Endothelial cell of umbilical vein (primary cell): ENCODE measurements around the gene SCAMP5. TPM values are rescaled to one million over a fixed set of nuclear protein-coding genes. Genes with fewer than 3 reads are reported as not detected.

Source experiments
- BruUV-seq: library from RNA; stranded (reverse); fragments of 400-500 nt; replicated peaks from 2 replicates; lab custom pipeline; 2021; lab: Mats Ljungman, UMichigan
- CTCF ChIA-PET: fragments of 300-600, 350-600 bp; sonication (Branson Sonifier 250); formaldehyde crosslinking; loops from one replicate; lab custom pipeline; 2021; ENCODE audit warnings: antibody characterized with exemption, inconsistent platforms; lab: Charles Lee
- POLR2A ChIA-PET: fragments of 300-600, 350-600 bp; sonication (Branson Sonifier 250); formaldehyde crosslinking; loops from one replicate; lab custom pipeline; 2021; ENCODE audit warnings: antibody characterized with exemption, inconsistent platforms; lab: Charles Lee
- DNase-seq: peaks from one replicate; pipeline ENCODE4 v3.0.0-alpha.2; 2011; ENCODE audit warnings: low read depth, low spot score
- FAIRE-seq: peaks from 2 replicates; lab custom pipeline; 2011; peaks lifted over from hg19 to GRCh38; lab: Jason Lieb, UNC
- H2AFZ ChIP-seq: 2 replicates; pipeline ENCODE4 v1.6.0; 2012; ENCODE audit warnings: low read depth, low read length, control low read depth, inconsistent platforms
- H3K27ac ChIP-seq: 2 replicates; pipeline ENCODE4 v1.5.1; 2011; ENCODE audit warnings: low read depth, mild to moderate bottlenecking, control low read depth, low read length, moderate library complexity; ENCODE audit not compliant: insufficient read depth
- H3K27me3 ChIP-seq, 2 experiments: 2 replicates each; pipeline versions ENCODE4 v1.6.0 to v1.6.1; 2011; ENCODE audit warnings: low read length in 2 of 2, mixed read lengths in 1 of 2; ENCODE audit not compliant: control insufficient read depth in 2 of 2, insufficient read depth in 2 of 2
- H3K36me3 ChIP-seq, 2 experiments: 2 replicates in 1 of 2; 3 replicates in 1 of 2; pipeline ENCODE4 v1.5.1; 2011; ENCODE audit warnings: low read length in 2 of 2, mild to moderate bottlenecking in 1 of 2, moderate library complexity in 1 of 2; ENCODE audit not compliant: control insufficient read depth in 2 of 2, insufficient read depth in 2 of 2; ENCODE audit errors: extremely low read depth in 1 of 2
- H3K4me1 ChIP-seq: 3 replicates; pipeline ENCODE4 v1.5.1; 2011; ENCODE audit warnings: mild to moderate bottlenecking, low read length; ENCODE audit not compliant: control insufficient read depth, insufficient read depth; ENCODE audit errors: extremely low read depth
- H3K4me2 ChIP-seq: 2 replicates; pipeline ENCODE4 v1.6.1; 2011; ENCODE audit warnings: low read length, control low read depth, mixed read lengths; ENCODE audit not compliant: insufficient read depth
- H3K4me3 ChIP-seq, 3 experiments: fragments of 200-600 bp in 1 of 3; sonication (generic), shearing (Covaris generic) in 1 of 3; replicated peaks in 1 of 3; 2 replicates each; pipeline ENCODE4 v1.5.1; 2011 to 2016; ENCODE audit warnings: control low read depth in 3 of 3, low read length in 3 of 3, mild to moderate bottlenecking in 2 of 3, inconsistent platforms in 1 of 3, low read depth in 1 of 3, moderate library complexity in 1 of 3; ENCODE audit not compliant: insufficient read depth in 1 of 3
- H3K79me2 ChIP-seq: 2 replicates; pipeline ENCODE4 v1.6.0; 2012; ENCODE audit warnings: low read length, inconsistent platforms; ENCODE audit not compliant: control insufficient read depth, insufficient read depth
- H3K9ac ChIP-seq: replicated peaks from 2 replicates; pipeline ENCODE3; 2011; ENCODE audit warnings: low read length, control low read depth; ENCODE audit not compliant: insufficient read depth; ENCODE audit errors: extremely low read depth
- H3K9me1 ChIP-seq: replicated peaks from 3 replicates; pipeline ENCODE4 v1.6.0; 2011; ENCODE audit warnings: mild to moderate bottlenecking, low read length; ENCODE audit not compliant: control insufficient read depth, insufficient read depth; ENCODE audit errors: extremely low read depth
- H3K9me3 ChIP-seq: replicated peaks from 2 replicates; pipeline ENCODE4 v1.5.1; 2012; ENCODE audit warnings: low read length, inconsistent platforms; ENCODE audit not compliant: control insufficient read depth, insufficient read depth
- H4K20me1 ChIP-seq: replicated peaks from 2 replicates; pipeline ENCODE3; 2011; ENCODE audit warnings: mild to moderate bottlenecking, low read length; ENCODE audit not compliant: control insufficient read depth, insufficient read depth; ENCODE audit errors: extremely low read depth
- EZH2 ChIP-seq: IDR thresholded peaks from 2 replicates; pipeline ENCODE4 v1.6.1; 2012; ENCODE audit warnings: borderline replicate concordance, low read depth, mild to moderate bottlenecking, moderate library complexity, low read length, inconsistent platforms; ENCODE audit not compliant: severe bottlenecking
- FOS ChIP-seq: IDR thresholded peaks from 2 replicates; pipeline ENCODE4 v1.6.1; 2011; ENCODE audit warnings: mild to moderate bottlenecking, low read length, moderate library complexity, borderline replicate concordance; ENCODE audit not compliant: insufficient read depth
- GATA2 ChIP-seq: IDR thresholded peaks from 2 replicates; pipeline ENCODE4 v1.7.0; 2011; ENCODE audit warnings: low read depth, mild to moderate bottlenecking, moderate library complexity, mixed read lengths, low read length; ENCODE audit not compliant: insufficient read length, insufficient read depth
- JUN ChIP-seq: IDR thresholded peaks from 2 replicates; pipeline ENCODE4 v1.6.1; 2011; ENCODE audit warnings: borderline replicate concordance, low read depth; ENCODE audit not compliant: insufficient read length, insufficient read depth
- MYC ChIP-seq: IDR thresholded peaks from one replicate; pipeline ENCODE4 v1.6.1; 2011; ENCODE audit warnings: mild to moderate bottlenecking, low read depth, low read length
- POLR2A ChIP-seq: IDR thresholded peaks from 2 replicates; pipeline ENCODE4 v1.6.1; 2012; ENCODE audit warnings: low read depth, mild to moderate bottlenecking, control low read depth, low read length
- POLR2AphosphoS5 ChIP-seq: IDR thresholded peaks from 2 replicates; pipeline ENCODE4 v1.6.1; 2012; ENCODE audit warnings: low read depth, mild to moderate bottlenecking, control low read depth, low read length, moderate library complexity; ENCODE audit not compliant: insufficient read depth
- dilution Hi-C: fragments of 300-500 bp; cut with MboI; formaldehyde crosslinking; loops from one replicate; pipeline ENCODE4 v1.15.0; 2019; ENCODE audit warnings: low sequenced_read_pairs; ENCODE audit not compliant: extremely low pct_ligation_motif_present
- intact Hi-C: fragments of 100-400 bp; cut with micrococcal nuclease; formaldehyde crosslinking; loops from one replicate; pipeline ENCODE4 v1.10.0; 2022
- polyA plus RNA-seq, 4 experiments: library from polyadenylated mRNA; depleted of rRNA in 3 of 4; stranded (reverse) in 3 of 4; unstranded in 1 of 4; fragments of >200 nt; gene quantifications; 2 replicates each; pipeline versions ENCODE4 v1.2.1 to v1.2.3, GENCODE V29; 2011 to 2012; ENCODE audit warnings: missing spikeins in 1 of 4
- total RNA-seq: library from RNA; stranded (reverse); gene quantifications from 2 replicates; pipeline ENCODE4 v1.2.3, GENCODE V29; 2021
- TF ChIP-seq, protein P1 (sequence below): IDR thresholded peaks from 2 replicates; pipeline ENCODE4 v1.6.1; 2011; ENCODE audit not compliant: insufficient read depth, insufficient read length
- TF ChIP-seq, protein P2 (sequence below), 2 donors: IDR thresholded peaks; 1 replicate in 1 of 2; 2 replicates in 1 of 2; pipeline ENCODE4 v1.5.1; 2011; ENCODE audit warnings: low read length in 2 of 2, mild to moderate bottlenecking in 2 of 2, moderate library complexity in 2 of 2, control low read depth in 1 of 2, inconsistent platforms in 1 of 2, low read depth in 1 of 2; ENCODE audit not compliant: insufficient read depth in 1 of 2; ENCODE audit errors: extremely low read depth in 1 of 2

The SCAMP5 gene
- total and polyA plus RNA-seq, 2 donors (not counting 3 experiments of a cell fraction or from before 2014, with no cell fraction given), result 1.9 to 6.2 TPM

DNA sequence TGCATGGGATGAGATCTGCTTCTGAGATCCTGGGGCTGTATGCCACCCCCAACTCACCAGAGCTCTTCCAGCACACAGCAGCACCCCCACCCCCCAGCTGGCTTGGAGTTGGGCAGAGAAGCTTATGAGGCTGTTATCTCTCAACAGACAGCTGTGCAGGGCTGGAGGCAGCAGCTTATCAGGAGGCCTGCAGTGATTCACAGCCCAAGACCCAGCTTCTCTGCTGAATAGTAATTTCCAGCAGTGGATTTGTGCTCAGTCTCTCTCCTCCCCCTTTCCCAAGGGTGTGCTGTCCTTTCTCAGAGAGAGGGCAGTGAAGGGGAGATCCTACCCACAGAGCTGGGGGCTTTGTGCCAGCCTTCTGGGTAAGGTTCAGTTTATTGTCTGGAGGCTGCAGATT, 40.8 kb upstream of the SCAMP5 start:
- H3K9ac ChIP-seq, result no peak overlapping the region
- dilution Hi-C loops, result no loop called here
- H2AFZ ChIP-seq, result no peak overlapping the region
- peak; percentile 65 for TF ChIP-seq GATA2
- peak; percentile 23 for TF ChIP-seq POLR2AphosphoS5
- TF ChIP-seq MYC, result no peak
- TF ChIP-seq POLR2A, result peak; percentile 26
- peak; percentile 10 for TF ChIP-seq FOS
- TF ChIP-seq, protein P1, sequence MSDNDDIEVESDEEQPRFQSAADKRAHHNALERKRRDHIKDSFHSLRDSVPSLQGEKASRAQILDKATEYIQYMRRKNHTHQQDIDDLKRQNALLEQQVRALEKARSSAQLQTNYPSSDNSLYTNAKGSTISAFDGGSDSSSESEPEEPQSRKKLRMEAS, result no peak
- TF ChIP-seq JUN, result no peak
- TF ChIP-seq, protein P2, sequence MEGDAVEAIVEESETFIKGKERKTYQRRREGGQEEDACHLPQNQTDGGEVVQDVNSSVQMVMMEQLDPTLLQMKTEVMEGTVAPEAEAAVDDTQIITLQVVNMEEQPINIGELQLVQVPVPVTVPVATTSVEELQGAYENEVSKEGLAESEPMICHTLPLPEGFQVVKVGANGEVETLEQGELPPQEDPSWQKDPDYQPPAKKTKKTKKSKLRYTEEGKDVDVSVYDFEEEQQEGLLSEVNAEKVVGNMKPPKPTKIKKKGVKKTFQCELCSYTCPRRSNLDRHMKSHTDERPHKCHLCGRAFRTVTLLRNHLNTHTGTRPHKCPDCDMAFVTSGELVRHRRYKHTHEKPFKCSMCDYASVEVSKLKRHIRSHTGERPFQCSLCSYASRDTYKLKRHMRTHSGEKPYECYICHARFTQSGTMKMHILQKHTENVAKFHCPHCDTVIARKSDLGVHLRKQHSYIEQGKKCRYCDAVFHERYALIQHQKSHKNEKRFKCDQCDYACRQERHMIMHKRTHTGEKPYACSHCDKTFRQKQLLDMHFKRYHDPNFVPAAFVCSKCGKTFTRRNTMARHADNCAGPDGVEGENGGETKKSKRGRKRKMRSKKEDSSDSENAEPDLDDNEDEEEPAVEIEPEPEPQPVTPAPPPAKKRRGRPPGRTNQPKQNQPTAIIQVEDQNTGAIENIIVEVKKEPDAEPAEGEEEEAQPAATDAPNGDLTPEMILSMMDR (IDR thresholded peaks at IDR 0.05; ENCODE audit: extremely low read depth in 1 of 2, insufficient read depth in 1 of 2, low read depth in 1 of 2, low read length in 2 of 2), result no peak
- no peak for TF ChIP-seq EZH2
- H3K79me2 ChIP-seq, result peaks cover 15% of the 10 kb centered on the region
- BruUV-seq, result no TSS peak
- no peaks in the 10 kb centered on the region for H4K20me1 ChIP-seq
- no peaks in the 10 kb centered on the region for H3K36me3 ChIP-seq
- peak; percentile 59 for DNase-seq
- ChIA-PET CTCF (interaction anchor here (1.1 to 2.6 kb wide), 12 partner anchors 33 to 320 kb away, joined by 3 to 15 read pairs (median 6); partner anchors contain the start of gene FAM219B), POLR2A (no interaction called here)
- FAIRE-seq, result peak; percentile 82
- H3K4me1 ChIP-seq, result peaks cover 39% of the 10 kb centered on the region
- no peak overlapping the region for H3K27ac ChIP-seq
- no peaks in the 10 kb centered on the region for H3K9me3 ChIP-seq
- intact Hi-C loops, result no loop called here
- H3K9me1 ChIP-seq, result no peaks in the 10 kb centered on the region
- H3K27me3 ChIP-seq, result peaks cover 0 to 3% of the 10 kb centered on the region in 2 experiments
- H3K4me3 ChIP-seq, result peak overlapping the region in 2 of 3 experiments; percentile 53 to 56
- peak overlapping the region; percentile 89 for H3K4me2 ChIP-seq
